SU-DHL-6 (cell line): Measurements from ENCODE around the gene TLX3.

Experiments used
- EZH2phosphoT487 ChIP-seq: fragments of 200-600 bp; sonication (generic), shearing (Covaris generic); conservative IDR thresholded peaks from 2 replicates; pipeline ENCODE4 v1.6.1; 2018; ENCODE audit warnings: mild to moderate bottlenecking, antibody characterized with exemption, low read length, moderate library complexity, mixed read lengths
- TF ChIP-seq, protein P1 (sequence below): fragments of 200-600 bp; sonication (generic); IDR thresholded peaks from one replicate; pipeline ENCODE4 v1.5.1; 2017; ENCODE audit warnings: antibody characterized with exemption, mild to moderate bottlenecking, low read length, moderate library complexity; ENCODE audit not compliant: insufficient read depth, poor library complexity, severe bottlenecking

DNA sequence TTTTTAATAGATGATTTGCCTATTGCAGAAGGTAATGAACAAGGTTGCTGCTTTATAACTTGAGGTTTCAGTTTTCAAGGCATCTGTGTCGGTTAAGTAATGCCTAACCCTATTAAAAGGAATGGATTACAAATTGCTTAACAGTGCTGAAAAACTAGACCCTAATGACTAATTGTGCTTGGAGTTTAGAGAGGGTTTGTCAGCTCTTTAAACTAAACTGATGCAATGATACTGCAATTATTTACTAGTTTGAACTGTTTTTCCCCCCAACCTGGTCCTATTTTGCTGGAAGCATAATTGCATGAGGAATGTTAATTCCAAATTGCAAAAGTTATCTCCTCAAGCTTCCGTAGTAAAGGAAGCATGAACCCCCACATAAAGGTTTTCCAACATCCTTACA is 39.3 kb upstream of the TLX3 start:
- no peak for TF ChIP-seq EZH2phosphoT487
- TF ChIP-seq, protein P1, sequence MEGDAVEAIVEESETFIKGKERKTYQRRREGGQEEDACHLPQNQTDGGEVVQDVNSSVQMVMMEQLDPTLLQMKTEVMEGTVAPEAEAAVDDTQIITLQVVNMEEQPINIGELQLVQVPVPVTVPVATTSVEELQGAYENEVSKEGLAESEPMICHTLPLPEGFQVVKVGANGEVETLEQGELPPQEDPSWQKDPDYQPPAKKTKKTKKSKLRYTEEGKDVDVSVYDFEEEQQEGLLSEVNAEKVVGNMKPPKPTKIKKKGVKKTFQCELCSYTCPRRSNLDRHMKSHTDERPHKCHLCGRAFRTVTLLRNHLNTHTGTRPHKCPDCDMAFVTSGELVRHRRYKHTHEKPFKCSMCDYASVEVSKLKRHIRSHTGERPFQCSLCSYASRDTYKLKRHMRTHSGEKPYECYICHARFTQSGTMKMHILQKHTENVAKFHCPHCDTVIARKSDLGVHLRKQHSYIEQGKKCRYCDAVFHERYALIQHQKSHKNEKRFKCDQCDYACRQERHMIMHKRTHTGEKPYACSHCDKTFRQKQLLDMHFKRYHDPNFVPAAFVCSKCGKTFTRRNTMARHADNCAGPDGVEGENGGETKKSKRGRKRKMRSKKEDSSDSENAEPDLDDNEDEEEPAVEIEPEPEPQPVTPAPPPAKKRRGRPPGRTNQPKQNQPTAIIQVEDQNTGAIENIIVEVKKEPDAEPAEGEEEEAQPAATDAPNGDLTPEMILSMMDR, result no peak
